CD14-positive monocyte (primary cell): Measurements from ENCODE around the gene OVCA2. TPM values are rescaled to one million over a fixed set of nuclear protein-coding genes. Genes with fewer than 3 reads are reported as not detected.
A peak's percentile ranks its signal among the peaks of the same experiment; 100 is the strongest.

ENCODE experiments used
- DNase-seq, 3 donors: peaks; one replicate each; pipeline ENCODE4 v3.0.0-alpha.2; 2011 to 2022
- H2AFZ ChIP-seq: 2 replicates; pipeline ENCODE4 v1.6.0; 2012; ENCODE audit warnings: mild to moderate bottlenecking, low read depth, low read length, inconsistent platforms; ENCODE audit not compliant: insufficient read depth, poor library complexity, severe bottlenecking
- H3K27ac ChIP-seq, 2 donors: 1 replicate in 1 of 2; 2 replicates in 1 of 2; pipeline ENCODE4 v1.5.1; 2012 to 2013; ENCODE audit warnings: low read length in 2 of 2, control low read depth in 1 of 2, inconsistent platforms in 1 of 2, low read depth in 1 of 2, mild to moderate bottlenecking in 1 of 2
- H3K27me3 ChIP-seq, 2 donors: one replicate each; pipeline versions ENCODE4 v1.6.0 to v1.6.1; 2011 to 2013; ENCODE audit warnings: low read length in 2 of 2; ENCODE audit not compliant: control insufficient read depth in 2 of 2, insufficient read depth in 2 of 2
- H3K36me3 ChIP-seq, 2 donors: replicated peaks in 1 of 2; 1 replicate in 1 of 2; 2 replicates in 1 of 2; pipeline versions ENCODE4 v1.5.1 to v1.6.1; 2012 to 2013; ENCODE audit warnings: low read length in 2 of 2, control low read depth in 1 of 2, inconsistent platforms in 1 of 2, mild to moderate bottlenecking in 1 of 2; ENCODE audit not compliant: insufficient read depth in 2 of 2, control insufficient read depth in 1 of 2
- H3K4me1 ChIP-seq, 2 donors: 1 replicate in 1 of 2; 2 replicates in 1 of 2; pipeline versions ENCODE4 v1.5.1 to v1.6.1; 2012 to 2013; ENCODE audit warnings: low read length in 2 of 2, control low read depth in 1 of 2, inconsistent platforms in 1 of 2, mild to moderate bottlenecking in 1 of 2, moderate library complexity in 1 of 2; ENCODE audit not compliant: insufficient read depth in 2 of 2, control insufficient read depth in 1 of 2
- H3K4me2 ChIP-seq: replicated peaks from 2 replicates; pipeline ENCODE3; 2012; ENCODE audit warnings: low read length, moderate library complexity, mild to moderate bottlenecking; ENCODE audit not compliant: poor library complexity, severe bottlenecking; ENCODE audit errors: extremely low read depth
- H3K4me3 ChIP-seq, 3 experiments: fragments of 200-600 bp in 1 of 3; sonication (generic) in 1 of 3; replicated peaks in 1 of 3; 1 replicate in 2 of 3; 2 replicates in 1 of 3; pipeline ENCODE4 v1.5.1; 2011 to 2013; ENCODE audit warnings: low read length in 3 of 3, mild to moderate bottlenecking in 3 of 3, control low read depth in 2 of 3, low read depth in 2 of 3, inconsistent platforms in 1 of 3, moderate library complexity in 1 of 3
- H3K79me2 ChIP-seq: 2 replicates; pipeline ENCODE4 v1.6.0; 2012; ENCODE audit warnings: mild to moderate bottlenecking, control low read depth, inconsistent platforms, low read length, moderate library complexity; ENCODE audit not compliant: insufficient read depth
- H3K9ac ChIP-seq: 2 replicates; pipeline ENCODE4 v1.6.0; 2017; ENCODE audit warnings: low read length, mild to moderate bottlenecking; ENCODE audit not compliant: insufficient read depth, poor library complexity, severe bottlenecking
- H3K9me3 ChIP-seq, 2 donors: replicated peaks in 1 of 2; 1 replicate in 1 of 2; 2 replicates in 1 of 2; pipeline versions ENCODE4 v1.5.1 to v1.6.1; 2012 to 2013; ENCODE audit warnings: low read length in 2 of 2, control low read depth in 1 of 2; ENCODE audit not compliant: control insufficient read depth in 1 of 2, insufficient read depth in 1 of 2
- H4K20me1 ChIP-seq: 2 replicates; pipeline ENCODE4 v1.6.0; 2012; ENCODE audit warnings: mild to moderate bottlenecking, low read length, control low read depth, moderate library complexity; ENCODE audit not compliant: insufficient read depth
- H3K27ac Mint-ChIP-seq, 7 donors: one replicate each; pipeline ENCODE4 v1.8.0; 2020; ENCODE audit warnings: mild to moderate bottlenecking in 7 of 7, mixed read lengths in 7 of 7, moderate library complexity in 6 of 7, inconsistent platforms in 2 of 7
- H3K27me3 Mint-ChIP-seq, 3 donors: one replicate each; pipeline ENCODE4 v1.8.0; 2021 to 2022; ENCODE audit warnings: low read depth in 3 of 3, mild to moderate bottlenecking in 3 of 3, mixed read lengths in 3 of 3, moderate library complexity in 3 of 3, inconsistent platforms in 1 of 3
- H3K36me3 Mint-ChIP-seq, 2 donors: one replicate each; pipeline ENCODE4 v1.8.0; 2020; ENCODE audit warnings: mixed read lengths in 2 of 2, inconsistent platforms in 1 of 2, mild to moderate bottlenecking in 1 of 2
- H3K4me1 Mint-ChIP-seq: one replicate; pipeline ENCODE4 v1.8.0; 2020; ENCODE audit warnings: mild to moderate bottlenecking, mixed read lengths
- H3K4me3 Mint-ChIP-seq, 2 donors: one replicate each; pipeline ENCODE4 v1.8.0; 2020; ENCODE audit warnings: mild to moderate bottlenecking in 2 of 2, mixed read lengths in 2 of 2, moderate library complexity in 1 of 2
- H3K9me3 Mint-ChIP-seq, 7 donors: one replicate each; pipeline ENCODE4 v1.8.0; 2020 to 2022; ENCODE audit warnings: mixed read lengths in 7 of 7, mild to moderate bottlenecking in 6 of 7, moderate library complexity in 6 of 7, inconsistent platforms in 2 of 7
- WGBS: methylation state at CpG from one replicate; pipeline ENCODE4 v1.1.5; 2013; ENCODE audit warnings: missing lambda C conversion rate; ENCODE audit not compliant: insufficient coverage; 5-methylcytosine and 5-hydroxymethylcytosine counted together
- intact Hi-C, 2 donors: fragments of 100-400 bp; cut with micrococcal nuclease; formaldehyde crosslinking; loops; one replicate each; pipeline versions ENCODE4 v1.15.0 to v1.15.1; 2023
- polyA plus RNA-seq, 3 donors: library from polyadenylated mRNA; depleted of rRNA in 1 of 3; unstranded in 2 of 3; stranded (reverse) in 1 of 3; fragments of 300-500 nt in 2 of 3; fragments of >200 nt in 1 of 3; fragmentation: Illumina TruSeq in 2 of 3; gene quantifications; 1 replicate in 2 of 3; 2 replicates in 1 of 3; pipeline ENCODE4 v1.2.3, GENCODE V29; 2012 to 2021
- TF ChIP-seq, protein P1 (sequence below): fragments of 200-600 bp; IDR thresholded peaks from one replicate; pipeline ENCODE4 v1.8.0; 2022; ENCODE audit warnings: antibody characterized with exemption, mild to moderate bottlenecking

OVCA2 gene
- polyA plus RNA-seq, 3 donors = 30.5 to 94.9 (median 69.1) TPM

DNA sequence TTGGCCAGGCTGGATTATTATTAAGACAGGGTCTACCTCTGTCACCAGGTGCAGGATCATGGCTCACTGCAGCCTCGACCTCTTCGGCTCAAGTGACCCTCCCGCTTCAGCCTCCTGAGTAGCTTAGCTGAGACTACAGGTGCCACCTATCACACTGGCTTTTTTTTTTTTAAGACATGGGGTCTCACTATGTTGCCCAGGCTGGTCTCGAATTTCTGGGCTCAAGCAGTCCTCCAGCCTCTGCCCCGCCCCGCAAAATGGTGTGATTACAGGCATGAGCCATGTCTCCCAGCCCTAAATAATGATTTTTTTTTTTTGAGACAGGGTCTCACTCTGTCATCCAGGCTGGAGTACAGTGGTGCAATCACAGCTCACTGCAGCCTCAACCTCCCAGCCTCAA lies 5.8 kb downstream of the OVCA2 start:
- peaks cover 31 to 46% (median 38%) of the 10 kb centered on the region in 3 donors for H3K27me3 Mint-ChIP-seq
- Histone ChIP-seq H3K4me3 (no peak overlapping the region), H3K27ac (no peak overlapping the region), H3K36me3 (peaks cover 8 to 21% of the 10 kb centered on the region in 2 donors), H3K9ac (no peak overlapping the region), H3K4me1 (peaks cover 16 to 32% of the 10 kb centered on the region in 2 donors), H3K4me2 (no peak overlapping the region), H3K27me3 (peaks cover 21 to 37% of the 10 kb centered on the region in 2 donors), H3K79me2 (peaks cover 11% of the 10 kb centered on the region), H4K20me1 (peaks cover 4% of the 10 kb centered on the region), H2AFZ (no peak overlapping the region), H3K9me3 (no peaks in the 10 kb centered on the region)
- no peak overlapping the region for H3K27ac Mint-ChIP-seq
- DNase-seq = no peak
- peaks cover 27% of the 10 kb centered on the region for H3K4me1 Mint-ChIP-seq
- TF ChIP-seq, protein P1, sequence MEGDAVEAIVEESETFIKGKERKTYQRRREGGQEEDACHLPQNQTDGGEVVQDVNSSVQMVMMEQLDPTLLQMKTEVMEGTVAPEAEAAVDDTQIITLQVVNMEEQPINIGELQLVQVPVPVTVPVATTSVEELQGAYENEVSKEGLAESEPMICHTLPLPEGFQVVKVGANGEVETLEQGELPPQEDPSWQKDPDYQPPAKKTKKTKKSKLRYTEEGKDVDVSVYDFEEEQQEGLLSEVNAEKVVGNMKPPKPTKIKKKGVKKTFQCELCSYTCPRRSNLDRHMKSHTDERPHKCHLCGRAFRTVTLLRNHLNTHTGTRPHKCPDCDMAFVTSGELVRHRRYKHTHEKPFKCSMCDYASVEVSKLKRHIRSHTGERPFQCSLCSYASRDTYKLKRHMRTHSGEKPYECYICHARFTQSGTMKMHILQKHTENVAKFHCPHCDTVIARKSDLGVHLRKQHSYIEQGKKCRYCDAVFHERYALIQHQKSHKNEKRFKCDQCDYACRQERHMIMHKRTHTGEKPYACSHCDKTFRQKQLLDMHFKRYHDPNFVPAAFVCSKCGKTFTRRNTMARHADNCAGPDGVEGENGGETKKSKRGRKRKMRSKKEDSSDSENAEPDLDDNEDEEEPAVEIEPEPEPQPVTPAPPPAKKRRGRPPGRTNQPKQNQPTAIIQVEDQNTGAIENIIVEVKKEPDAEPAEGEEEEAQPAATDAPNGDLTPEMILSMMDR = no peak
- H3K4me3 Mint-ChIP-seq = no peak overlapping the region
- 94% methylated on average over 6 of the region's 6 CpGs for WGBS
- peaks cover 15 to 18% of the 10 kb centered on the region in 2 donors for H3K36me3 Mint-ChIP-seq
- peaks cover 0 to 9% (median 3%) of the 10 kb centered on the region in 7 donors for H3K9me3 Mint-ChIP-seq
- intact Hi-C loops = no loop called here

DNA sequence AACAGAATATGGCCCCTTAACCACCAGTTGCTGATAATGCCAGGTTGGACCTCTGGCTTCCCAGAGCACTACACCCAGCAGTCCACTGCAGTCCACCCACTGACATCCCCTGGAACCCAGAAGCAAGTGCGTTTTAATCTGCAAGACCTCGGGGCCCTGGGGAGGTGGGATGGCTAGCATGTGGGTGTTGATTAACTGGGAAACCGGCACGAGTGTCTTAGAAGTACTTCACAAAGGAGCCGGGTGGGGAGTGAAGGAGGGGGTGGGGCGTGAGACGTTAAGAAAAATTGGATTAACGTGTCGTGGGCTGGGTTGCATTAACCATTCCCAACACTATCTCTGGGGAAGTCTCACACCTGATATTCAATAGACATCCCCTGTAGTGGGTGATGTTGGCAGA lies 7.0 kb downstream of the OVCA2 start:
- H3K4me3 ChIP-seq = peak overlapping the region in 1 of 3 experiments; percentile 83
- H3K36me3 ChIP-seq = peaks cover 0 to 11% of the 10 kb centered on the region in 2 donors
- peaks cover 18 to 34% of the 10 kb centered on the region in 2 donors for H3K4me1 ChIP-seq
- no peak for DNase-seq
- H4K20me1 ChIP-seq = peaks cover 4% of the 10 kb centered on the region
- H3K27me3 ChIP-seq = peaks cover 30 to 48% of the 10 kb centered on the region in 2 donors
- intact Hi-C loops = no loop called here
- TF ChIP-seq, protein P1 = no peak
- Mint-ChIP-seq H3K9me3 (peaks cover 0 to 16% (median 7%) of the 10 kb centered on the region in 7 donors), H3K4me3 (peak overlapping the region; percentile 78 to 86), H3K36me3 (peaks cover 5 to 8% of the 10 kb centered on the region in 2 donors), H3K27me3 (peaks cover 38 to 55% (median 47%) of the 10 kb centered on the region in 3 donors), H3K27ac (peak overlapping the region in 4 of 7 donors; percentile 10 to 77 (median 48)), H3K4me1 (peaks cover 25% of the 10 kb centered on the region)
- H3K4me2 ChIP-seq = peak overlapping the region; percentile 98
- H3K27ac ChIP-seq = no peak overlapping the region
- no peaks in the 10 kb centered on the region for H3K9me3 ChIP-seq
- H3K9ac ChIP-seq = no peak overlapping the region
- H3K79me2 ChIP-seq = peaks cover under 1% of the 10 kb centered on the region
- 20% methylated on average over 2 of the region's 9 CpGs for whole genome bisulfite sequencing
- H2AFZ ChIP-seq = no peak overlapping the region
